HCT116 (cell line): Measurements from ENCODE around the gene PFKFB2. TPM values are rescaled to one million over a fixed set of nuclear protein-coding genes. Genes with fewer than 3 reads are reported as not detected.

Source experiments
- ATAC-seq: fragments of 200-7000 bp; cut with Tn5 transposase; 2 replicates; pipeline ENCODE4 v1.9.1; 2020; ENCODE audit warnings: mild to moderate bottlenecking, moderate library complexity
- BruUV-seq: library from RNA; stranded (reverse); fragments of 400-500 nt; replicated peaks from 2 replicates; lab custom pipeline; 2021; lab: Mats Ljungman, UMichigan
- CTCF ChIA-PET: fragments of 300-600 bp; sonication (Branson Sonifier 250); formaldehyde crosslinking; loops from one replicate; lab custom pipeline; 2021; ENCODE audit warnings: antibody characterized with exemption; lab: Charles Lee
- POLR2A ChIA-PET: fragments of 300-600, 350-600 bp; sonication (Branson Sonifier 250); formaldehyde crosslinking; loops from one replicate; lab custom pipeline; 2021; ENCODE audit warnings: antibody characterized with exemption; lab: Charles Lee
- RAD21 ChIA-PET, 2 experiments: fragments of 300-600 bp; sonication (Branson Sonifier 250); formaldehyde crosslinking; loops; one replicate each; lab custom pipeline; 2023; ENCODE audit warnings: low total read pairs in 2 of 2; ENCODE audit not compliant: uncharacterized antibody in 2 of 2, unreplicated experiment in 2 of 2, low non-redundant PET in 1 of 2; lab: Charles Lee
- DNase-seq: peaks from one replicate; pipeline ENCODE4 v3.0.0-alpha.2; 2010; ENCODE audit warnings: low read depth, low spot score
- H2AFZ ChIP-seq: fragments of 200-600 bp; shearing (Covaris generic), sonication (generic); 2 replicates; pipeline ENCODE4 v1.6.1; 2017; ENCODE audit warnings: low read depth, mixed run types, mixed read lengths, antibody characterized with exemption, low read length; ENCODE audit not compliant: poor library complexity, severe bottlenecking
- H3K27ac ChIP-seq: 2 replicates; pipeline ENCODE4 v1.5.1; 2012; ENCODE audit warnings: low read depth, low read length
- H3K27me3 ChIP-seq: fragments of 200-600 bp; sonication (generic); 2 replicates; pipeline ENCODE4 v1.6.1; 2016; ENCODE audit warnings: mixed run types, low read length, mixed read lengths; ENCODE audit not compliant: insufficient read depth
- H3K36me3 ChIP-seq, 2 experiments: fragments of 200-500 bp in 1 of 2; fragments of 200-600 bp in 1 of 2; sonication (Bioruptor generic) in 1 of 2; sonication (generic) in 1 of 2; 2 replicates each; pipeline versions ENCODE4 v1.5.1 to v1.6.1; 2014 to 2016; ENCODE audit warnings: low read length in 2 of 2, inconsistent platforms in 1 of 2, mixed read lengths in 1 of 2, mixed run types in 1 of 2; ENCODE audit not compliant: insufficient read depth in 2 of 2, control insufficient read depth in 1 of 2
- H3K4me1 ChIP-seq, 2 experiments: fragments of 200-600 bp in 1 of 2; sonication (generic) in 1 of 2; 2 replicates each; pipeline versions ENCODE4 v1.5.1 to v1.6.1; 2012 to 2017; ENCODE audit warnings: low read length in 2 of 2, inconsistent platforms in 1 of 2, mild to moderate bottlenecking in 1 of 2, mixed read lengths in 1 of 2, mixed run types in 1 of 2, moderate library complexity in 1 of 2; ENCODE audit not compliant: insufficient read depth in 2 of 2, control insufficient read depth in 1 of 2
- H3K4me2 ChIP-seq: fragments of 200-600 bp; sonication (generic); 2 replicates; pipeline ENCODE4 v1.6.1; 2017; ENCODE audit warnings: mixed run types, low read length, mixed read lengths
- H3K4me3 ChIP-seq, 2 experiments: fragments of 200-600 bp in 1 of 2; sonication (generic) in 1 of 2; replicated peaks in 1 of 2; 2 replicates each; pipeline ENCODE4 v1.5.1; 2011 to 2016; ENCODE audit warnings: low read length in 2 of 2, control low read depth in 1 of 2, low read depth in 1 of 2, mild to moderate bottlenecking in 1 of 2, mixed read lengths in 1 of 2, mixed run types in 1 of 2
- H3K79me2 ChIP-seq: fragments of 200-600 bp; sonication (generic); 2 replicates; pipeline ENCODE4 v1.6.1; 2017; ENCODE audit warnings: mild to moderate bottlenecking, mixed run types, low read length, moderate library complexity, mixed read lengths; ENCODE audit not compliant: insufficient read depth
- H3K9ac ChIP-seq: fragments of 200-600 bp; sonication (generic); 2 replicates; pipeline ENCODE4 v1.6.1; 2016; ENCODE audit warnings: low read length, mixed read lengths
- H3K9me2 ChIP-seq: fragments of 200-600 bp; sonication (generic), shearing (Covaris generic); 2 replicates; pipeline ENCODE4 v1.6.1; 2017; ENCODE audit warnings: mixed run types, mild to moderate bottlenecking, moderate library complexity; ENCODE audit not compliant: insufficient read depth
- H3K9me3 ChIP-seq, 2 experiments: fragments of 200-500 bp in 1 of 2; fragments of 200-600 bp in 1 of 2; sonication (Bioruptor generic) in 1 of 2; sonication (generic) in 1 of 2; 2 replicates each; pipeline ENCODE4 v1.6.1; 2014 to 2017; ENCODE audit warnings: low read length in 2 of 2, mixed read lengths in 2 of 2, inconsistent platforms in 1 of 2, low read depth in 1 of 2, mild to moderate bottlenecking in 1 of 2, mixed run types in 1 of 2, moderate library complexity in 1 of 2; ENCODE audit not compliant: control insufficient read depth in 1 of 2, insufficient read depth in 1 of 2
- H4K20me1 ChIP-seq: fragments of 200-600 bp; sonication (generic), shearing (Covaris generic); 2 replicates; pipeline ENCODE4 v1.6.1; 2017; ENCODE audit warnings: mixed run types, mild to moderate bottlenecking, moderate library complexity; ENCODE audit not compliant: insufficient read depth
- CBX3 ChIP-seq: IDR thresholded peaks from 2 replicates; pipeline ENCODE4 v1.6.1; 2012; ENCODE audit warnings: low read depth
- CEBPB ChIP-seq: IDR thresholded peaks from 2 replicates; pipeline ENCODE4 v1.6.1; 2012; ENCODE audit warnings: low read depth
- EGR1 ChIP-seq: IDR thresholded peaks from 2 replicates; pipeline ENCODE4 v1.6.1; 2012; ENCODE audit warnings: low read depth
- ELF1 ChIP-seq: IDR thresholded peaks from 2 replicates; pipeline ENCODE4 v1.6.1; 2012; ENCODE audit warnings: low read depth, borderline replicate concordance
- EZH2phosphoT487 ChIP-seq: fragments of 200-600 bp; IDR thresholded peaks from 2 replicates; pipeline ENCODE4 v1.6.1; 2018; ENCODE audit warnings: antibody characterized with exemption, borderline replicate concordance
- FOSL1 ChIP-seq: IDR thresholded peaks from 2 replicates; pipeline ENCODE4 v1.6.1; 2012; ENCODE audit warnings: low read depth
- JUND ChIP-seq: IDR thresholded peaks from 2 replicates; pipeline ENCODE4 v1.6.1; 2012
- MAX ChIP-seq: IDR thresholded peaks from 2 replicates; pipeline ENCODE4 v1.6.1; 2012
- POLR2A ChIP-seq: IDR thresholded peaks from 2 replicates; pipeline ENCODE4 v1.7.0; 2011; ENCODE audit warnings: borderline replicate concordance; ENCODE audit not compliant: insufficient read depth, insufficient read length; ENCODE audit errors: extremely low read depth
- POLR2AphosphoS5 ChIP-seq: IDR thresholded peaks from 2 replicates; pipeline ENCODE4 v1.6.1; 2011; ENCODE audit warnings: mild to moderate bottlenecking, low read depth, low read length, moderate library complexity
- RAD21 ChIP-seq: IDR thresholded peaks from 2 replicates; pipeline ENCODE4 v1.6.1; 2012; ENCODE audit warnings: low read depth, mild to moderate bottlenecking
- SP1 ChIP-seq: IDR thresholded peaks from 2 replicates; pipeline ENCODE4 v1.6.1; 2012; ENCODE audit warnings: low read depth
- TCF7L2 ChIP-seq: IDR thresholded peaks from 2 replicates; pipeline ENCODE4 v1.7.0; 2011; ENCODE audit warnings: borderline replicate concordance, inconsistent platforms; ENCODE audit not compliant: insufficient read depth, insufficient read length; ENCODE audit errors: extremely low read depth
- YY1 ChIP-seq: IDR thresholded peaks from 2 replicates; pipeline ENCODE4 v1.6.1; 2011; ENCODE audit warnings: low read length, low read depth, moderate library complexity, mild to moderate bottlenecking; ENCODE audit not compliant: insufficient replicate concordance; ENCODE audit errors: extremely low read depth
- ZBTB33 ChIP-seq: IDR thresholded peaks from 2 replicates; pipeline ENCODE4 v1.6.1; 2011; ENCODE audit warnings: mild to moderate bottlenecking, low read length, moderate library complexity; ENCODE audit not compliant: insufficient replicate concordance; ENCODE audit errors: extremely low read depth
- ZFX ChIP-seq: fragments of 450-650 bp; IDR thresholded peaks from 2 replicates; pipeline ENCODE4 v1.6.1; 2017
- ZNF274 ChIP-seq: fragments of 200-500 bp; sonication (Bioruptor generic); IDR thresholded peaks from 2 replicates; pipeline ENCODE4 v1.6.1; 2014; ENCODE audit warnings: mild to moderate bottlenecking, low read depth, low read length, inconsistent platforms
- intact Hi-C: fragments of 100-400 bp; cut with micrococcal nuclease; formaldehyde crosslinking; loops from 2 replicates; pipeline ENCODE4 v1.10.0; 2022
- total RNA-seq: library from RNA; stranded (reverse); gene quantifications from one replicate; pipeline ENCODE4 v1.2.1, GENCODE V29; 2021; ENCODE audit not compliant: unreplicated experiment
- TF ChIP-seq, protein P1 (sequence below), 3 experiments: fragments of 200-600 bp in 1 of 3; sonication (generic) in 1 of 3; IDR thresholded peaks in 2 of 3; conservative IDR thresholded peaks in 1 of 3; 2 replicates each; pipeline ENCODE4 v1.5.1; 2012 to 2017; ENCODE audit warnings: low read depth in 2 of 3, low read length in 2 of 3, antibody characterized with exemption in 1 of 3, borderline replicate concordance in 1 of 3, control low read depth in 1 of 3, mild to moderate bottlenecking in 1 of 3, mixed read lengths in 1 of 3, mixed run types in 1 of 3, moderate library complexity in 1 of 3; ENCODE audit not compliant: insufficient read depth in 1 of 3
- TF ChIP-seq, protein P2 (sequence below): IDR thresholded peaks from 2 replicates; pipeline ENCODE4 v1.6.1; 2012

Gene PFKFB2
- total RNA-seq, 1 experiment from 2014 or later, result 13.9 TPM

DNA sequence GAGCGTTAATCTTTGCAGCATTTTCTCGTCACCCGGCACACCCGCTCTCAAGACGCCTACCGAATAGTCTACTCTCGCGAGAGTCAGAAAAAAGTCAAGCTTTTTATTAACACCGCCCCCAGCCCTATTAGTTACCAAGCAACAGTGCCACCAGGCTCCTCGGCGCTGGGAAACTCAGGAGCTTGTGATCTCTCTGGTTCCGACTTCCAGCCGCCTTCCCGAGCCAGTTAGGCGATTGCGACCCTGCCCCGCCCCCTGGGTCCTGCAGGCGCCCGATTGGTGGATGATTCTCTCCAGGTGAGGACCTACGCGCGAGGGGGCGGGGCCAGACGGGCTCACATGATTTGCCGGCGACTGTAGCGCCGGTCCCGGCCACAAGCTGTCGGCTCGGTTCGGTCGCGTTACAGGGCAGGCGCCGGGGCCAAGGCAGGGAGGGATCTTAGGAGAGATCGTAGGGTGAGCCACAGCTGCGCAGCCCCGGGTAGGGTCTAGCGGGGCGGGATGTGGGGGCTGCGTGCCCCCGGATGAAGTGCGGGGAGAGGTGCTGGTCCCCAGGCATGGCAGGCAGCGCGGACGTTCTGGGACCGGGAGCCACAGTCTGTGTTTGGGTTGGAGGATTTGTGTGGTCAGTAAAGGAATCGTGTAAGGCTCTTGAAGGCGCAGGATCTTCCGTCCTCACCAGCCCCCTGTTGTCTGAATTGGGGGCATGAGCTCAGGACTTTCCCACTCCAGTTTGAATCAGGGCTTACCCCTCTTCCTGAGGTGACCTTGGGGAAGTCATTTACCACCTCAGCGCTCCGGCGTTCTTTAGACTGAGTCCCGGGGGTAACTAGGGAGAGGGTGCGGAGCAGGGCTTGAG is at the start of gene PFKFB2 (continued):
- TF ChIP-seq ZBTB33, result peak; percentile 97

GRCh38 chr1:207004931-207005830 is 47.9 kb upstream of the PFKFB2 start:
- no peaks in the 10 kb centered on the region for H4K20me1 ChIP-seq
- H3K4me1 ChIP-seq, result peaks cover 27 to 63% of the 10 kb centered on the region in 2 experiments
- ATAC-seq, result peak; percentile 79
- no peaks in the 10 kb centered on the region; a peak in 1 of 4 replicates for H3K9me3 ChIP-seq
- no peaks in the 10 kb centered on the region for H3K9me2 ChIP-seq
- BruUV-seq, result no TSS peak
- intact Hi-C loops, result loop anchor here (2.0 kb wide), 1 partner anchor 46 kb away; the partner anchor contains the start of gene YOD1
- no peaks in the 10 kb centered on the region for H3K36me3 ChIP-seq
- peak overlapping the region; percentile 43 for H3K4me2 ChIP-seq
- peak overlapping the region; percentile 92 for H2AFZ ChIP-seq
- H3K27ac ChIP-seq, result no peak overlapping the region
- POLR2A ChIA-PET, result no interaction called here
- H3K4me3 ChIP-seq, result no peak overlapping the region
- no peaks in the 10 kb centered on the region for H3K27me3 ChIP-seq
- H3K79me2 ChIP-seq, result no peaks in the 10 kb centered on the region
- CTCF ChIA-PET, result interaction anchor here (0.9 to 2.3 kb wide), 7 partner anchors 11 to 48 kb away, joined by 3 to 5 read pairs (median 3); partner anchors contain the start of genes C1orf116 and PFKFB2
- peak; percentile 74 for DNase-seq
- RAD21 ChIA-PET, result no interaction called here
- H3K9ac ChIP-seq, result no peak overlapping the region
- TF ChIP-seq POLR2AphosphoS5 (no peak), FOSL1 (peak; percentile 13; the same call in 1 of the 2 replicates), EZH2phosphoT487 (no peak), SP1 (no peak), POLR2A (no peak), EGR1 (no peak), YY1 (no peak), ZNF274 (no peak), CEBPB (no peak), RAD21 (peak; percentile 52), MAX (peak; percentile 37; the same call in 1 of the 2 replicates), CBX3 (peak; percentile 82), ZFX (no peak), JUND (no peak), TCF7L2 (no peak), ELF1 (no peak)
- TF ChIP-seq, protein P1, sequence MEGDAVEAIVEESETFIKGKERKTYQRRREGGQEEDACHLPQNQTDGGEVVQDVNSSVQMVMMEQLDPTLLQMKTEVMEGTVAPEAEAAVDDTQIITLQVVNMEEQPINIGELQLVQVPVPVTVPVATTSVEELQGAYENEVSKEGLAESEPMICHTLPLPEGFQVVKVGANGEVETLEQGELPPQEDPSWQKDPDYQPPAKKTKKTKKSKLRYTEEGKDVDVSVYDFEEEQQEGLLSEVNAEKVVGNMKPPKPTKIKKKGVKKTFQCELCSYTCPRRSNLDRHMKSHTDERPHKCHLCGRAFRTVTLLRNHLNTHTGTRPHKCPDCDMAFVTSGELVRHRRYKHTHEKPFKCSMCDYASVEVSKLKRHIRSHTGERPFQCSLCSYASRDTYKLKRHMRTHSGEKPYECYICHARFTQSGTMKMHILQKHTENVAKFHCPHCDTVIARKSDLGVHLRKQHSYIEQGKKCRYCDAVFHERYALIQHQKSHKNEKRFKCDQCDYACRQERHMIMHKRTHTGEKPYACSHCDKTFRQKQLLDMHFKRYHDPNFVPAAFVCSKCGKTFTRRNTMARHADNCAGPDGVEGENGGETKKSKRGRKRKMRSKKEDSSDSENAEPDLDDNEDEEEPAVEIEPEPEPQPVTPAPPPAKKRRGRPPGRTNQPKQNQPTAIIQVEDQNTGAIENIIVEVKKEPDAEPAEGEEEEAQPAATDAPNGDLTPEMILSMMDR (IDR thresholded peaks at IDR 0.05 in 2 of 3, conservative IDR thresholded peaks at IDR 0.05 in 1 of 3; ENCODE audit: borderline replicate concordance in 1 of 3, insufficient read depth in 1 of 3, low read depth in 2 of 3, low read length in 2 of 3), result peak; percentile 63 to 90 (median 87); a peak in 5 of 6 replicates
- TF ChIP-seq, protein P2, sequence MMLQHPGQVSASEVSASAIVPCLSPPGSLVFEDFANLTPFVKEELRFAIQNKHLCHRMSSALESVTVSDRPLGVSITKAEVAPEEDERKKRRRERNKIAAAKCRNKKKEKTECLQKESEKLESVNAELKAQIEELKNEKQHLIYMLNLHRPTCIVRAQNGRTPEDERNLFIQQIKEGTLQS, result no peak
